Esophagus muscularis mucosa (tissue), 4 donors: ENCODE measurements around the gene HSBP1. TPM values are rescaled to one million over a fixed set of nuclear protein-coding genes. Genes with fewer than 3 reads are reported as not detected.

Experiments
- DNase-seq: peaks from one replicate; pipeline ENCODE4 v3.0.0-alpha.2; 2017; ENCODE audit errors: extremely low spot score
- H3K27ac ChIP-seq, 4 donors: fragments of 200-600 bp; sonication (generic); replicated peaks in 1 of 4; 1 replicate in 3 of 4; 2 replicates in 1 of 4; pipeline ENCODE4 v1.5.1; 2016 to 2019; ENCODE audit warnings: mild to moderate bottlenecking in 1 of 4
- H3K27me3 ChIP-seq, 4 donors: fragments of 200-600 bp; sonication (generic); one replicate each; pipeline versions ENCODE4 v1.5.1 to v1.6.0; 2016 to 2019
- H3K36me3 ChIP-seq, 4 donors: fragments of 200-600 bp; sonication (generic); one replicate each; pipeline ENCODE4 v1.5.1; 2016 to 2019
- H3K4me1 ChIP-seq, 4 donors: fragments of 200-600 bp; sonication (generic); one replicate each; pipeline ENCODE4 v1.5.1; 2016 to 2019
- H3K4me3 ChIP-seq, 4 donors: fragments of 200-600 bp; sonication (generic); 1 replicate in 2 of 4; 2 replicates in 2 of 4; pipeline ENCODE4 v1.5.1; 2016 to 2019; ENCODE audit warnings: mild to moderate bottlenecking in 4 of 4, moderate library complexity in 1 of 4
- H3K9me3 ChIP-seq, 4 donors: fragments of 200-600 bp; sonication (generic); 1 replicate in 3 of 4; 2 replicates in 1 of 4; pipeline ENCODE4 v1.5.1; 2016 to 2019
- CTCF ChIP-seq, 3 experiments: fragments of 200-600 bp in 2 of 3; fragments of 450-650 bp in 1 of 3; sonication (generic) in 2 of 3; IDR thresholded peaks; one replicate each; pipeline ENCODE4 v1.5.1; 2017 to 2019; ENCODE audit warnings: antibody characterized with exemption in 3 of 3, mild to moderate bottlenecking in 2 of 3, moderate library complexity in 1 of 3
- EP300 ChIP-seq: sonication (generic); formaldehyde crosslinking; IDR thresholded peaks from one replicate; pipeline ENCODE4 v1.6.1; 2017; ENCODE audit warnings: antibody characterized with exemption
- POLR2A ChIP-seq: fragments of 450-650 bp; IDR thresholded peaks from one replicate; pipeline ENCODE4 v1.6.1; 2017; ENCODE audit warnings: antibody characterized with exemption, moderate library complexity, mild to moderate bottlenecking, low read depth
- POLR2AphosphoS5 ChIP-seq, 2 donors: sonication (generic); formaldehyde crosslinking; IDR thresholded peaks; one replicate each; pipeline ENCODE4 v1.6.1; 2017; ENCODE audit warnings: antibody characterized with exemption in 2 of 2
- WGBS: methylation state at CpG from one replicate; pipeline ENCODE4 v1.1.5; 2018; 5-methylcytosine and 5-hydroxymethylcytosine counted together
- intact Hi-C: fragments of 100-400 bp; cut with DNase I; formaldehyde crosslinking; loops from one replicate; pipeline ENCODE4 v1.15.1; 2023
- total RNA-seq, 4 donors: library from RNA; depleted of rRNA; stranded (reverse); fragments of >200 nt; gene quantifications; one replicate each; pipeline versions ENCODE4 v1.1.0 to v1.2.1, GENCODE V29; 2016

Gene HSBP1
- total RNA-seq, 4 donors from 2014 or later, result 12.0 to 49.8 (median 26.4) TPM

DNA sequence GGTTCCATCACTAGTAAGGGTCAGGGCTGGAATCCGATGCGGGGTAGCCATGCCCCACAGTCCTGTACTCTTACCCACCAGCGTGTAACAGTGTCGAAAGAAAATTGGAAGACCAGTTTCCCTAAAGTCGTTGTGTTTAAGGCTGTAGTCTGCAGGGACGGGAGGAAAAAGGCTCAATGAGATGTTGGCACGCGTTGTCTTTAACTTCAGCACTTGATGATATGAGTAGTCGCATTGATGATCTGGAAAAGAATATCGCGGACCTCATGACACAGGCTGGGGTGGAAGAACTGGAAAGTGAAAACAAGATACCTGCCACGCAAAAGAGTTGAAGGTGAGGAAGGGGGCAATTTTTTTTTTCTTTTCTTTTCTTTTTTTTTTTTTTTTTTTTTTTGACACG, 1.3 kb downstream of the HSBP1 start:
- Histone ChIP-seq H3K36me3 (peaks cover 0 to 36% (median 14%) of the 10 kb centered on the region in 4 donors), H3K27ac (no peak overlapping the region), H3K4me1 (peaks cover 45 to 60% (median 48%) of the 10 kb centered on the region in 4 donors), H3K9me3 (no peaks in the 10 kb centered on the region), H3K27me3 (no peaks in the 10 kb centered on the region), H3K4me3 (peak overlapping the region; percentile 90 to 95 (median 90))
- intact Hi-C loops, result loop anchor here (5.0 kb wide), 1 partner anchor 88 kb away; the partner anchor contains the start of gene MLYCD
- WGBS, result 83% methylated on average over 13 of the region's 13 CpGs
- DNase-seq, result no peak
- TF ChIP-seq EP300, result no peak
- TF ChIP-seq POLR2AphosphoS5 (IDR thresholded peaks at IDR 0.05), result no peak
- no peak for TF ChIP-seq CTCF (IDR thresholded peaks at IDR 0.05)
- TF ChIP-seq POLR2A, result no peak

DNA sequence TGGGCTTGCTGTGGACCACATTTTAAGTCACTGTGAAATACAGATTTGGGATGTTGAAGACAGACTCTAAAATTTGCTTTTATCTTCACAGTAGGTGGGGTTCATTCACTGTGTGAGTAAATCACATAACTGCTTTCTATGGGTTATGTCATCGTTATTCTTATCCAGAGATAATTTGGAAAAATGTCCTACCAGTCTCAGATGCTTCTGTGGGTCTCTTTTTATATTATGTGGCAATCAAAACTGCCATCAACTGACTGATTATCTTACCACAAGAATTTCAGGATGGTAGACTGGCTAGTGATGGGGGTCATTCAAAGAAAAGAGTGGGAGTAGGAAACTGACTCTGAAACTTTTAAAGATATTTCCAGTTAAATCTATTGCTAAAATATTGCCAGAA, 3.1 kb downstream of the HSBP1 start:
- WGBS, result 67% methylated on average over 1 of the region's 1 CpG
- TF ChIP-seq EP300 (no peak), CTCF (IDR thresholded peaks at IDR 0.05) (no peak), POLR2AphosphoS5 (IDR thresholded peaks at IDR 0.05) (no peak), POLR2A (no peak)
- Histone ChIP-seq H3K27me3 (no peaks in the 10 kb centered on the region), H3K36me3 (peaks cover 0 to 36% (median 14%) of the 10 kb centered on the region in 4 donors), H3K4me3 (no peak overlapping the region), H3K9me3 (no peaks in the 10 kb centered on the region), H3K4me1 (peaks cover 54 to 75% (median 62%) of the 10 kb centered on the region in 4 donors), H3K27ac (no peak overlapping the region)
- intact Hi-C loops, result no loop called here
- no peak for DNase-seq

DNA sequence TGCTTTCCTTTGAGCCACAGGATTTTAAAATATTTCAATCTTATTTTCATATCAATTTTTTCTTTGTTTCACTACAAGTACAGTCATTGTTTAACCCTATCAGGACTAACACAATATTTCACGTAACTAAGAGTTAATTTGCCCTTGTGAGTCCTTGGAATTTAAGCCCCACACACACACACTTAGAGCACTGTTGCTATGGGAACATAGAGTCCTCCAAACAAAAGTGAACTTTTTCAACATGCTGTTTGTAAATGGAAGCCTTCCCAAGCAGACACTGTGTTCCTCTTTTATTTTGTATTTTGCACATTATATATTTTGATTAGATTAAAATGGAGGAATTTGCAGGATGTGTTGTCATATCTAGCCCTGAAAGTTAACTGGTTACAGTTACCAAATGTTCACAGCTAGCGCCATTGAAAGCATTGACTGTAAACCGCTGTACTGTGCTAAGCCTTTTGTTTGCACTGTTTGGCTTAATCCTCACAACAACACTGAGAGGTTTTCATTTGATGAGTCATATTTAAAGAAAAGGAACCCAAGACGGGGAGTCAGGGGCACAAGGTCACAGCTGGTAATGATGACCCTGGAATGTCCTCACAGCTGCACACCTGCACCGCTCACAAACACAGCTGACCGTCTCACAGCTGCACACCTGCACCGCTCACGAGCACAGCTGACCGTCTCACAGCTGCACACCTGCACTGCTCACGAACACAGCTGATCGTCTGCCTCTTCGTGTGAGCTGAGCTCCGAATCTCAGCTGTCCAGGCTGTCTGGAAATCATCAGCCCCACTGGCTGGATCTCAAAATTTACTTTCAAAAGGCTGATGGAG, 6.3 kb downstream of the HSBP1 start:
- Histone ChIP-seq H3K4me3 (peak overlapping the region; percentile 10 to 35 (median 19)), H3K27ac (peak overlapping the region; percentile 50 to 69 (median 61)), H3K4me1 (peaks cover 43 to 60% (median 53%) of the 10 kb centered on the region in 4 donors), H3K9me3 (no peaks in the 10 kb centered on the region), H3K36me3 (peaks cover 0 to 36% (median 14%) of the 10 kb centered on the region in 4 donors), H3K27me3 (no peaks in the 10 kb centered on the region)
- peak; percentile 42 to 64 for TF ChIP-seq POLR2AphosphoS5 (IDR thresholded peaks at IDR 0.05)
- TF ChIP-seq EP300, result no peak
- no peak for TF ChIP-seq POLR2A
- intact Hi-C loops, result no loop called here
- WGBS, result 34% methylated on average over 8 of the region's 13 CpGs
- DNase-seq, result no peak

- intact Hi-C loops, result no loop called here
- Histone ChIP-seq H3K27me3 (no peaks in the 10 kb centered on the region), H3K4me3 (peak overlapping the region; percentile 10 to 35 (median 19)), H3K9me3 (no peaks in the 10 kb centered on the region), H3K27ac (peak overlapping the region; percentile 50 to 69 (median 61)), H3K36me3 (peaks cover 0 to 34% (median 14%) of the 10 kb centered on the region in 4 donors), H3K4me1 (peaks cover 37 to 54% (median 47%) of the 10 kb centered on the region in 4 donors)
- TF ChIP-seq POLR2AphosphoS5 (IDR thresholded peaks at IDR 0.05), result no peak
- no peak for TF ChIP-seq POLR2A
- TF ChIP-seq EP300, result no peak
- no peak for TF ChIP-seq CTCF (IDR thresholded peaks at IDR 0.05)
- WGBS, result 54% methylated on average over 4 of the region's 4 CpGs
- DNase-seq, result no peak
Measured at GRCh38 chr16:83814659-83814985, 6.8 kb downstream of the HSBP1 start.

DNA sequence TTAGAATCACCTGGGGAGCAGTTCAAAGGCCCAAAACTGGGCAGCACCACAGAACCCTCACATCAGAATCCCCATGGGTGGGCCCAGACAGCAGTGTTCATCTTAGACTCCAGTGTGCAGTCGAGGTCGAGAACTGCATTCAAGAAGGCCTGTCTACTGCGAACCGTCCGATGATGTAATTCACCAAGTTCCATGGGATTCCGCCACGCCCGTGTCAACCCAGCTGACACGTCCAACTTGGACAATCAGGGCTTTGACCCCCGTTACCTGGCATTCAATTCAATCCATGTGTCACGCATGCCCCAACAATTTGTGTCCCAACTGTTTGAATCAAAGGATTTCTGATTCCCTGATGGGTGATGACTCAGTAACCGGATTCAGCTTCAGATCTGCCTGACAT, 9.2 kb downstream of the HSBP1 start:
- no peak for DNase-seq
- no peaks in the 10 kb centered on the region for H3K9me3 ChIP-seq
- H3K4me1 ChIP-seq, result peaks cover 18 to 31% (median 26%) of the 10 kb centered on the region in 4 donors
- no peaks in the 10 kb centered on the region for H3K27me3 ChIP-seq
- 96% methylated on average over 12 of the region's 12 CpGs for WGBS
- H3K27ac ChIP-seq, result no peak overlapping the region
- H3K36me3 ChIP-seq, result peaks cover 0 to 15% (median 10%) of the 10 kb centered on the region in 4 donors
- intact Hi-C loops, result no loop called here
- no peak overlapping the region for H3K4me3 ChIP-seq
- TF ChIP-seq POLR2A (no peak), EP300 (no peak), POLR2AphosphoS5 (IDR thresholded peaks at IDR 0.05) (no peak), CTCF (IDR thresholded peaks at IDR 0.05) (no peak)
